Mesendoderm (in vitro differentiated cells): Measurements from ENCODE around the gene PGAP6.

Experiments
- DNase-seq: peaks from one replicate; pipeline ENCODE4 v3.0.0; 2013
- H2AK5ac ChIP-seq: 2 replicates; pipeline ENCODE4 v1.6.1; 2013; ENCODE audit warnings: low read length, inconsistent platforms
- H2BK120ac ChIP-seq: 2 replicates; pipeline ENCODE4 v1.6.1; 2013; ENCODE audit warnings: low read depth, mild to moderate bottlenecking, low read length, moderate library complexity, mixed read lengths
- H2BK15ac ChIP-seq: replicated peaks from 2 replicates; pipeline ENCODE4 v1.6.1; 2013; ENCODE audit warnings: low read depth, mild to moderate bottlenecking, moderate library complexity
- H2BK5ac ChIP-seq: 2 replicates; pipeline ENCODE4 v1.6.1; 2013; ENCODE audit warnings: low read length, inconsistent platforms
- H3K18ac ChIP-seq: 2 replicates; pipeline ENCODE4 v1.6.1; 2013; ENCODE audit warnings: mild to moderate bottlenecking, low read length, mixed read lengths
- H3K23ac ChIP-seq: one replicate; pipeline ENCODE4 v1.6.1; 2013; ENCODE audit warnings: low read length
- H3K27ac ChIP-seq: 2 replicates; pipeline ENCODE4 v1.5.1; 2013; ENCODE audit warnings: low read depth, mild to moderate bottlenecking, inconsistent platforms, low read length, moderate library complexity
- H3K27me3 ChIP-seq: 2 replicates; pipeline ENCODE4 v1.6.1; 2013; ENCODE audit warnings: low read length, control low read depth, mild to moderate bottlenecking, inconsistent platforms; ENCODE audit not compliant: insufficient read depth, poor library complexity
- H3K36me3 ChIP-seq: 2 replicates; pipeline ENCODE4 v1.6.1; 2013; ENCODE audit warnings: low read length, inconsistent platforms; ENCODE audit not compliant: control insufficient read depth, insufficient read depth
- H3K4ac ChIP-seq: one replicate; pipeline ENCODE4 v1.6.1; 2013; ENCODE audit warnings: low read depth, mild to moderate bottlenecking, low read length, moderate library complexity
- H3K4me1 ChIP-seq: 2 replicates; pipeline ENCODE4 v1.6.1; 2013; ENCODE audit warnings: low read depth, low read length, inconsistent platforms; ENCODE audit not compliant: control insufficient read depth
- H3K4me2 ChIP-seq: 2 replicates; pipeline ENCODE4 v1.6.1; 2013; ENCODE audit warnings: low read length
- H3K4me3 ChIP-seq: 2 replicates; pipeline ENCODE4 v1.5.1; 2013; ENCODE audit warnings: mild to moderate bottlenecking, low read length
- H3K56ac ChIP-seq: one replicate; pipeline ENCODE4 v1.6.1; 2013; ENCODE audit warnings: low read length
- H3K79me1 ChIP-seq: 2 replicates; pipeline ENCODE4 v1.6.1; 2013; ENCODE audit warnings: low read length, inconsistent platforms
- H3K79me2 ChIP-seq: 2 replicates; pipeline ENCODE4 v1.6.1; 2013; ENCODE audit warnings: mild to moderate bottlenecking, low read length; ENCODE audit not compliant: control insufficient read depth, insufficient read depth
- H3K9ac ChIP-seq: 2 replicates; pipeline ENCODE4 v1.6.1; 2013; ENCODE audit warnings: low read length, inconsistent platforms
- H4K5ac ChIP-seq: one replicate; pipeline ENCODE4 v1.6.1; 2013; ENCODE audit warnings: low read length
- H4K8ac ChIP-seq: one replicate; pipeline ENCODE4 v1.6.1; 2013; ENCODE audit warnings: low read depth, mild to moderate bottlenecking, control low read depth, low read length, moderate library complexity
- WGBS: extraction: QIAGEN DNeasy Blood & Tissue Kit; methylation state at CpG from one replicate; pipeline ENCODE4 v1.1.7; 2013; ENCODE audit warnings: low lambda C conversion rate, missing lambda C conversion rate; ENCODE audit not compliant: insufficient coverage; ENCODE audit errors: extremely low coverage; 5-methylcytosine and 5-hydroxymethylcytosine counted together

PGAP6 gene

GRCh38 chr16:321532-321931 is 60.2 kb downstream of the PGAP6 start:
- Histone ChIP-seq H3K23ac (no peak overlapping the region), H3K27ac (no peak overlapping the region), H2BK5ac (no peak overlapping the region), H3K27me3 (no peaks in the 10 kb centered on the region), H4K5ac (no peak overlapping the region), H3K4ac (no peak overlapping the region), H2AK5ac (no peak overlapping the region), H3K4me2 (no peak overlapping the region), H3K36me3 (no peaks in the 10 kb centered on the region), H3K9ac (no peak overlapping the region), H3K18ac (no peak overlapping the region), H3K79me1 (peaks cover 35% of the 10 kb centered on the region), H4K8ac (no peak overlapping the region), H3K56ac (no peak overlapping the region), H3K79me2 (peaks cover 61% of the 10 kb centered on the region), H2BK15ac (no peak overlapping the region), H2BK120ac (no peak overlapping the region), H3K4me1 (no peaks in the 10 kb centered on the region), H3K4me3 (no peak overlapping the region)
- no CpG with 5 or more reads among the region's 9 CpGs for WGBS
- no peak for DNase-seq
